ENCODE results near the gene EGFR. TPM values are rescaled to one million over a fixed set of nuclear protein-coding genes. Genes with fewer than 3 reads are reported as not detected.

Gene EGFR
- total and polyA plus RNA-seq, 2 donors (not counting 3 experiments of a cell fraction or from before 2014, with no cell fraction given) = 1.5 to 4.1 TPM

GRCh38 chr7:55174456-55174855 lies 155.6 kb downstream of the EGFR start:
- Histone ChIP-seq H3K9me1 (replicated peaks; ENCODE audit: control insufficient read depth, extremely low read depth, insufficient read depth, low read length) (no peaks in the 10 kb centered on the region), H3K36me3 (ENCODE audit: control insufficient read depth in 2 of 2, extremely low read depth in 1 of 2, insufficient read depth in 2 of 2, low read length in 2 of 2) (no peaks in the 10 kb centered on the region), H3K27me3 (ENCODE audit: control insufficient read depth in 2 of 2, insufficient read depth in 2 of 2, low read length in 2 of 2) (no peaks in the 10 kb centered on the region), H2AFZ (ENCODE audit: low read depth, low read length) (no peak overlapping the region), H3K4me1 (ENCODE audit: control insufficient read depth, extremely low read depth, insufficient read depth, low read length) (peaks cover 10% of the 10 kb centered on the region), H3K79me2 (ENCODE audit: control insufficient read depth, insufficient read depth, low read length) (no peaks in the 10 kb centered on the region), H3K4me2 (ENCODE audit: insufficient read depth, low read length) (no peak overlapping the region), H4K20me1 (replicated peaks; ENCODE audit: control insufficient read depth, extremely low read depth, insufficient read depth, low read length) (no peaks in the 10 kb centered on the region), H3K9ac (replicated peaks; ENCODE audit: extremely low read depth, insufficient read depth, low read length) (no peak overlapping the region), H3K9me3 (replicated peaks; ENCODE audit: control insufficient read depth, insufficient read depth, low read length) (no peaks in the 10 kb centered on the region), H3K27ac (ENCODE audit: insufficient read depth, low read depth, low read length) (no peak overlapping the region), H3K4me3 (replicated peaks in 1 of 3; ENCODE audit: insufficient read depth in 1 of 3, low read depth in 1 of 3, low read length in 3 of 3) (no peak overlapping the region)
- no peak for TF ChIP-seq POLR2AphosphoS5 (IDR thresholded peaks at IDR 0.05; ENCODE audit: insufficient read depth, low read depth, low read length)
- TF ChIP-seq POLR2A (IDR thresholded peaks at IDR 0.05; ENCODE audit: low read depth, low read length) = no peak
- no peak for TF ChIP-seq MYC (IDR thresholded peaks at IDR 0.05; ENCODE audit: low read depth, low read length)
- no peak for TF ChIP-seq CTCF (IDR thresholded peaks at IDR 0.05; ENCODE audit: extremely low read depth in 1 of 2, insufficient read depth in 1 of 2, low read depth in 1 of 2, low read length in 2 of 2)
- no peak for TF ChIP-seq JUN (IDR thresholded peaks at IDR 0.05; ENCODE audit: borderline replicate concordance, insufficient read depth, insufficient read length, low read depth)
- no peak for TF ChIP-seq FOS (IDR thresholded peaks at IDR 0.05; ENCODE audit: borderline replicate concordance, insufficient read depth, low read length)
- no peak for TF ChIP-seq GATA2 (IDR thresholded peaks at IDR 0.05; ENCODE audit: insufficient read depth, insufficient read length, low read depth, low read length)
- no peak for TF ChIP-seq EZH2 (IDR thresholded peaks at IDR 0.05; ENCODE audit: borderline replicate concordance, low read depth, low read length, severe bottlenecking)
- TF ChIP-seq MAX (IDR thresholded peaks at IDR 0.05; ENCODE audit: insufficient read depth, insufficient read length) = no peak
- ChIA-PET CTCF (no interaction called here), POLR2A (no interaction called here)
- intact Hi-C loops (cut with micrococcal nuclease) = no loop called here
- BruUV-seq (replicated peaks) = no TSS peak
- DNase-seq (ENCODE audit: low read depth, low spot score) (no peak), FAIRE-seq (no peak)
- dilution Hi-C loops (cut with MboI; ENCODE audit: extremely low pct_ligation_motif_present, low sequenced_read_pairs) = no loop called here

Measured in endothelial cell of umbilical vein (primary cell).